HepG2 (cell line): ENCODE results near the gene BCAS3. TPM values are rescaled to one million over a fixed set of nuclear protein-coding genes. Genes with fewer than 3 reads are reported as not detected.

Experiments used
- ATAC-seq: fragments of 200-7000 bp; cut with Tn5 transposase; 3 replicates; pipeline ENCODE4 v1.9.1; 2020; ENCODE audit warnings: mild to moderate bottlenecking, moderate library complexity
- BruUV-seq: library from RNA; stranded (reverse); fragments of 400-500 nt; replicated peaks from 2 replicates; lab custom pipeline; 2021; lab: Mats Ljungman, UMichigan
- CTCF ChIA-PET: fragments of 300-600 bp; formaldehyde crosslinking; extraction: SDS; loops from one replicate; lab custom pipeline; 2021; ENCODE audit warnings: low total read pairs, inconsistent platforms, low intra/inter-chr PET ratio; lab: Yijun Ruan, JAX
- POLR2A ChIA-PET: fragments of 350-600 bp; sonication (Branson Sonifier 250); formaldehyde crosslinking; loops from one replicate; lab custom pipeline; 2020; ENCODE audit warnings: antibody characterized with exemption, inconsistent platforms; lab: Yijun Ruan, JAX
- DNase-seq: peaks from one replicate; pipeline ENCODE4 v3.0.0-alpha.2; 2015; ENCODE audit warnings: low spot score
- FAIRE-seq: peaks from 3 replicates; lab custom pipeline; 2011; peaks lifted over from hg19 to GRCh38; lab: Jason Lieb, UNC
- H2AFZ ChIP-seq: one replicate; pipeline ENCODE4 v1.6.1; 2011; ENCODE audit warnings: low read length, inconsistent platforms
- H3K27ac ChIP-seq: fragments of 300-600 bp; 3 replicates; pipeline ENCODE4 v1.8.0; 2011; ENCODE audit warnings: mixed run types, mild to moderate bottlenecking, mixed read lengths, low read length, inconsistent platforms; ENCODE audit not compliant: insufficient read depth; ENCODE audit errors: extremely low read length
- H3K27me3 ChIP-seq, 2 experiments: fragments of 200-600 bp in 1 of 2; 2 replicates in 1 of 2; 3 replicates in 1 of 2; pipeline versions ENCODE4 v1.6.0 to v1.8.0; 2011; ENCODE audit warnings: low read length in 2 of 2, mild to moderate bottlenecking in 2 of 2, moderate library complexity in 2 of 2, inconsistent platforms in 1 of 2; ENCODE audit not compliant: insufficient read depth in 2 of 2, control insufficient read depth in 1 of 2
- H3K36me3 ChIP-seq, 2 experiments: fragments of 200-600 bp in 1 of 2; replicated peaks in 1 of 2; 2 replicates in 1 of 2; 3 replicates in 1 of 2; pipeline versions ENCODE4 v1.5.1 to v1.8.0; 2011; ENCODE audit warnings: low read length in 2 of 2, inconsistent platforms in 1 of 2; ENCODE audit not compliant: insufficient read depth in 2 of 2, control insufficient read depth in 1 of 2
- H3K4me1 ChIP-seq: 2 replicates; pipeline ENCODE4 v1.5.1; 2012; ENCODE audit warnings: low read length, inconsistent platforms; ENCODE audit not compliant: insufficient read depth
- H3K4me2 ChIP-seq: 2 replicates; pipeline ENCODE4 v1.6.0; 2011; ENCODE audit warnings: low read depth, low read length, inconsistent platforms
- H3K4me3 ChIP-seq, 3 experiments: fragments of 200-600 bp in 1 of 3; sonication (generic), shearing (Covaris generic) in 1 of 3; replicated peaks in 1 of 3; 2 replicates each; pipeline ENCODE4 v1.5.1; 2011 to 2016; ENCODE audit warnings: low read length in 3 of 3, inconsistent platforms in 2 of 3, low read depth in 2 of 3, mild to moderate bottlenecking in 2 of 3, control low read depth in 1 of 3, mixed read lengths in 1 of 3; ENCODE audit not compliant: insufficient read depth in 1 of 3
- H3K79me2 ChIP-seq: one replicate; pipeline ENCODE4 v1.6.1; 2011; ENCODE audit warnings: low read length, inconsistent platforms; ENCODE audit not compliant: insufficient read depth
- H3K9ac ChIP-seq: 2 replicates; pipeline ENCODE4 v1.6.0; 2011; ENCODE audit warnings: mild to moderate bottlenecking, low read depth, low read length, inconsistent platforms; ENCODE audit not compliant: insufficient read depth
- H3K9me3 ChIP-seq: 2 replicates; pipeline ENCODE4 v1.5.1; 2012; ENCODE audit warnings: mild to moderate bottlenecking, low read length
- H4K20me1 ChIP-seq: 2 replicates; pipeline ENCODE4 v1.6.0; 2011; ENCODE audit warnings: inconsistent platforms, mild to moderate bottlenecking, low read length, moderate library complexity; ENCODE audit not compliant: insufficient read depth
- ELF3 ChIP-seq: IDR thresholded peaks from 2 replicates; pipeline ENCODE4 v1.6.1; 2016; ENCODE audit warnings: missing genetic modification reagents, missing compliant biosample characterization
- GTF3A ChIP-seq: sonication (generic); formaldehyde crosslinking; conservative IDR thresholded peaks from 2 replicates; pipeline ENCODE4 v1.4.0; 2020; ENCODE audit warnings: mild to moderate bottlenecking, missing genetic modification reagents
- HNF4A ChIP-seq: sonication (generic); formaldehyde crosslinking; IDR thresholded peaks from 2 replicates; pipeline ENCODE4 v1.4.0; 2020; ENCODE audit warnings: missing genetic modification reagents
- KDM5A ChIP-seq: fragments of 200-600 bp; sonication (generic); IDR thresholded peaks from 2 replicates; pipeline ENCODE4 v1.7.0; 2018; ENCODE audit warnings: antibody characterized with exemption, mild to moderate bottlenecking, low read length, borderline replicate concordance
- KDM5B ChIP-seq: sonication (generic); formaldehyde crosslinking; IDR thresholded peaks from 2 replicates; pipeline ENCODE4 v1.4.0; 2020; ENCODE audit warnings: missing genetic modification reagents, mild to moderate bottlenecking, borderline replicate concordance
- MIXL1 ChIP-seq: IDR thresholded peaks from 2 replicates; pipeline ENCODE4 v1.6.1; 2016
- RNF219 ChIP-seq: sonication (generic); formaldehyde crosslinking; IDR thresholded peaks from 2 replicates; pipeline ENCODE4 v1.5.0; 2020; ENCODE audit warnings: mild to moderate bottlenecking, missing genetic modification reagents
- TCF7L2 ChIP-seq: IDR thresholded peaks from 2 replicates; pipeline ENCODE4 v1.6.1; 2011; ENCODE audit warnings: mild to moderate bottlenecking, low read depth, low read length, moderate library complexity
- ZHX1 ChIP-seq: sonication (generic); formaldehyde crosslinking; IDR thresholded peaks from 2 replicates; pipeline ENCODE4 v1.8.1; 2022; ENCODE audit warnings: low read depth, mild to moderate bottlenecking, missing genetic modification reagents
- ZNF10 ChIP-seq: sonication (generic); formaldehyde crosslinking; IDR thresholded peaks from 2 replicates; pipeline ENCODE4 v1.4.0; 2020; ENCODE audit warnings: mild to moderate bottlenecking, low read depth, missing genetic modification reagents, borderline replicate concordance
- ZSCAN31 ChIP-seq: sonication (generic); formaldehyde crosslinking; IDR thresholded peaks from 2 replicates; pipeline ENCODE4 v1.5.0; 2020; ENCODE audit warnings: low read depth, mild to moderate bottlenecking, missing genetic modification reagents
- WGBS: methylation state at CpG from one replicate; pipeline ENCODE4 v1.1.6; 2017; ENCODE audit warnings: low lambda C conversion rate; 5-methylcytosine and 5-hydroxymethylcytosine counted together
- in situ Hi-C: cut with HindIII; loops from 2 replicates; pipeline ENCODE4 v1.10.0; 2017; ENCODE audit warnings: low pct_unique_long_range_greater_than_20kb; ENCODE audit not compliant: extremely low pct_ligation_motif_present
- intact Hi-C: fragments of 100-400 bp; cut with micrococcal nuclease; formaldehyde crosslinking; loops from one replicate; pipeline ENCODE4 v1.10.0; 2022; ENCODE audit not compliant: unreplicated experiment
- polyA plus RNA-seq, 8 experiments: library from polyadenylated mRNA; depleted of rRNA in 3 of 8; stranded (reverse) in 7 of 8; unstranded in 1 of 8; fragments of >200 nt; fragmentation: Illumina TruSeq in 4 of 8; extraction: Trizol in 4 of 8; gene quantifications; 2 replicates each; pipeline versions ENCODE4 v1.2.1 to v1.2.3, GENCODE V29; 2011 to 2016; ENCODE audit warnings: low read depth in 4 of 8, missing spikeins in 1 of 8, mixed read lengths in 1 of 8; ENCODE audit not compliant: insufficient read depth in 1 of 8
- total RNA-seq, 5 experiments: library from RNA; depleted of rRNA; stranded (reverse); fragments of >200 nt; fragmentation: Illumina TruSeq; extraction: Trizol; gene quantifications; 2 replicates each; pipeline ENCODE4 v1.2.3, GENCODE V29; 2016; ENCODE audit warnings: low read depth in 1 of 5
- TF ChIP-seq, protein P1 (sequence below): sonication (generic); formaldehyde crosslinking; IDR thresholded peaks from 2 replicates; pipeline ENCODE4 v1.8.0; 2022; ENCODE audit warnings: missing genetic modification reagents, mild to moderate bottlenecking, moderate library complexity, borderline replicate concordance
- TF ChIP-seq, protein P2 (sequence below): sonication (generic); formaldehyde crosslinking; IDR thresholded peaks from 2 replicates; pipeline ENCODE4 v1.5.0; 2020; ENCODE audit warnings: mild to moderate bottlenecking, missing genetic modification reagents, borderline replicate concordance
- TF ChIP-seq, protein P3 (sequence below): sonication (generic); formaldehyde crosslinking; IDR thresholded peaks from 2 replicates; pipeline ENCODE4 v1.8.0; 2022; ENCODE audit warnings: missing genetic modification reagents, low read depth, mild to moderate bottlenecking, borderline replicate concordance

Gene BCAS3
- total and polyA plus RNA-seq, 2 of the 13 experiments (the other 11 are each of a cell fraction or from before 2014, with no cell fraction given) = 10.7 to 11.2 TPM

DNA sequence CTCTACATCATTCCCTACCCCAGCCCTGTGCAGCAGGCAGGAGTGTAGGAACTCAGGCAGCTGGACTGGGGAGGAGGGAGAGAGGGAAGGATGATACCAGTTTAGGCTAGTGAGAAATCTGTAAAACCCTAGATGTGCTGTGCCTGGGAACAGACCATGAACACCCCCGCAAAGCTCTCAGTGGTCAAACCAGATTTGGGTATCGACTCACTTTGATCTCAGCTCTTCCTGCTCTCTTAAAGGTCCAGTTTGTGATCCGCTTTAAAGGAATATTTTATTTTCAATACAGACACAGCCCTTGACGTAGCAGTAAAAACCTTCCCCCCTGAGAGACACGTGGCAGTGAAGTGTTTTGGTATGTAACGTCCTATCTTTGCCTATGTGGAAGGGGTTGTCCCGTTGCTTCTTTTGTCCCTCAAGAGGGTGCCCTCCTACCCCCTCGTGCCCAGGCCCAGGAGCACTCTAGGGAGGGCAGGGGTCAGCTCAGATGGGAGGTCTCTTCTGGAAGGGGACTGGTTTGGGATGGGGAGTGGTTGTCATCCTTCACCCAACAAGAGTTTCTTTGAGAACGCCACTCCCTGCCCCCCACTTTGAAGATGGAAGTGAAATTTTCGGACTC lies 702.7 kb downstream of the BCAS3 start:
- FAIRE-seq (no peak), DNase-seq (no peak), ATAC-seq (peak; percentile 31)
- intact Hi-C loops = no loop called here
- Histone ChIP-seq H3K36me3 (no peaks in the 10 kb centered on the region), H3K4me2 (peak overlapping the region; percentile 64), H3K27me3 (no peaks in the 10 kb centered on the region), H4K20me1 (no peaks in the 10 kb centered on the region), H3K9me3 (no peaks in the 10 kb centered on the region), H3K79me2 (no peaks in the 10 kb centered on the region), H3K9ac (no peak overlapping the region), H2AFZ (no peak overlapping the region), H3K4me1 (peaks cover 69% of the 10 kb centered on the region), H3K4me3 (no peak overlapping the region), H3K27ac (peak overlapping the region; percentile 7)
- no TSS peak for BruUV-seq
- 81% methylated on average over 10 of the region's 10 CpGs for WGBS
- in situ Hi-C loops = no loop called here
- CTCF ChIA-PET = no interaction called here
- POLR2A ChIA-PET = interaction anchor here (1.0 to 1.7 kb wide), 5 partner anchors 14 to 44 kb away, joined by 3 to 14 read pairs (median 6); partner anchors contain the start of gene TBX2
- TF ChIP-seq, protein P1, sequence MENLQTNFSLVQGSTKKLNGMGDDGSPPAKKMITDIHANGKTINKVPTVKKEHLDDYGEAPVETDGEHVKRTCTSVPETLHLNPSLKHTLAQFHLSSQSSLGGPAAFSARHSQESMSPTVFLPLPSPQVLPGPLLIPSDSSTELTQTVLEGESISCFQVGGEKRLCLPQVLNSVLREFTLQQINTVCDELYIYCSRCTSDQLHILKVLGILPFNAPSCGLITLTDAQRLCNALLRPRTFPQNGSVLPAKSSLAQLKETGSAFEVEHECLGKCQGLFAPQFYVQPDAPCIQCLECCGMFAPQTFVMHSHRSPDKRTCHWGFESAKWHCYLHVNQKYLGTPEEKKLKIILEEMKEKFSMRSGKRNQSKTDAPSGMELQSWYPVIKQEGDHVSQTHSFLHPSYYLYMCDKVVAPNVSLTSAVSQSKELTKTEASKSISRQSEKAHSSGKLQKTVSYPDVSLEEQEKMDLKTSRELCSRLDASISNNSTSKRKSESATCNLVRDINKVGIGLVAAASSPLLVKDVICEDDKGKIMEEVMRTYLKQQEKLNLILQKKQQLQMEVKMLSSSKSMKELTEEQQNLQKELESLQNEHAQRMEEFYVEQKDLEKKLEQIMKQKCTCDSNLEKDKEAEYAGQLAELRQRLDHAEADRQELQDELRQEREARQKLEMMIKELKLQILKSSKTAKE (CRISPR knock-in tag) = no peak
- no peak for TF ChIP-seq MIXL1 (CRISPR knock-in tag)
- TF ChIP-seq ZSCAN31 (CRISPR knock-in tag) = peak; percentile 11; the same call in 1 of the 2 replicates
- TF ChIP-seq ELF3 (CRISPR knock-in tag) = no peak
- no peak for TF ChIP-seq RNF219
- TF ChIP-seq, protein P2, sequence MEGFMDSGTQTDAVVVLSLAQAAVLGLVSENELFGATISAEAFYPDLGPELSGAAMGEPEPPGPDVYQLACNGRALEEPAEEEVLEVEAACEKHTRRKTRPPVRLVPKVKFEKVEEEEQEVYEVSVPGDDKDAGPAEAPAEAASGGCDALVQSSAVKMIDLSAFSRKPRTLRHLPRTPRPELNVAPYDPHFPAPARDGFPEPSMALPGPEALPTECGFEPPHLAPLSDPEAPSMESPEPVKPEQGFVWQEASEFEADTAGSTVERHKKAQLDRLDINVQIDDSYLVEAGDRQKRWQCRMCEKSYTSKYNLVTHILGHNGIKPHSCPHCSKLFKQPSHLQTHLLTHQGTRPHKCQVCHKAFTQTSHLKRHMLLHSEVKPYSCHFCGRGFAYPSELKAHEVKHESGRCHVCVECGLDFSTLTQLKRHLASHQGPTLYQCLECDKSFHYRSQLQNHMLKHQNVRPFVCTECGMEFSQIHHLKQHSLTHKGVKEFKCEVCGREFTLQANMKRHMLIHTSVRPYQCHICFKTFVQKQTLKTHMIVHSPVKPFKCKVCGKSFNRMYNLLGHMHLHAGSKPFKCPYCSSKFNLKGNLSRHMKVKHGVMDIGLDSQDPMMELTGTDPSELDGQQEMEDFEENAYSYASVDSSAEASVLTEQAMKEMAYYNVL = peak; percentile 66; the same call in 1 of the 2 replicates
- no peak for TF ChIP-seq HNF4A (CRISPR knock-in tag)
- TF ChIP-seq ZNF10 (CRISPR knock-in tag) = no peak
- TF ChIP-seq TCF7L2 = no peak
- no peak for TF ChIP-seq ZHX1 (CRISPR knock-in tag)
- TF ChIP-seq, protein P3, sequence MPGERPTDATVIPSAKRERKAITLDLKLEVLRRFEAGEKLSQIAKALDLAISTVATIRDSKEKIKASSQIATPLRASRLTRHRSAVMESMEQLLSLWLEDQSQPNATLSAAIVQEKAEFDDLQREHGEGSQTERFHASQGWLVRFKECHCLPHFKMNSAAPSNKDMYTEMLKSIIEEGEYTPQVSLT (CRISPR knock-in tag) = no peak
- no peak for TF ChIP-seq KDM5A
- no peak for TF ChIP-seq GTF3A
- 0 out of 2 replicates have a peak, but pooled peaks have one; percentile 21 for TF ChIP-seq KDM5B (CRISPR knock-in tag)
